ENCODE data around the gene RNF133. TPM values are rescaled to one million over a fixed set of nuclear protein-coding genes. Genes with fewer than 3 reads are reported as not detected.
"Not testable (repeated sequence)": the region's sequence is repeated elsewhere in the genome, so short reads cannot be mapped to it uniquely, and the experiment has no call there.

Gene RNF133
- total RNA-seq, 1 donor, result 0.54 TPM

- DNase-seq (ENCODE audit: low read depth), result no peak
- TF ChIP-seq CTCF (IDR thresholded peaks at IDR 0.05; ENCODE audit: insufficient read depth, low read length), result no peak
- H3K4me3 ChIP-seq (ENCODE audit: low read depth, low read length), result no peak overlapping the region
Measured at GRCh38 chr7:122682815-122683550, 15.9 kb downstream of the RNF133 start.

GRCh38 chr7:122681186-122681585, 17.7 kb downstream of the RNF133 start:
- H3K4me3 ChIP-seq (ENCODE audit: low read depth, low read length); DNase-seq (ENCODE audit: low read depth): not testable (repeated sequence)

- no peak for DNase-seq (ENCODE audit: low read depth)
- TF ChIP-seq CTCF (IDR thresholded peaks at IDR 0.05; ENCODE audit: insufficient read depth, low read length), result no peak
Measured at GRCh38 chr7:122679813-122680212, 19.1 kb downstream of the RNF133 start.

GRCh38 chr7:122679269-122679709, 19.6 kb downstream of the RNF133 start:
- not testable (repeated sequence) for DNase-seq (ENCODE audit: low read depth); H3K4me3 ChIP-seq (ENCODE audit: low read depth, low read length)

More at GRCh38 chr7:122679813-122680212, 19.1 kb downstream of the RNF133 start:
- no peak overlapping the region for H3K4me3 ChIP-seq (ENCODE audit: low read depth, low read length)

- DNase-seq (ENCODE audit: low read depth), result no peak
Measured at GRCh38 chr7:122677149-122677548, 21.8 kb downstream of the RNF133 start.

GRCh38 chr7:122676466-122676865, 22.5 kb downstream of the RNF133 start:
- no peak for DNase-seq (ENCODE audit: low read depth)
- no peak overlapping the region for H3K4me3 ChIP-seq (ENCODE audit: low read depth, low read length)
- TF ChIP-seq CTCF (IDR thresholded peaks at IDR 0.05; ENCODE audit: insufficient read depth, low read length), result no peak

More at GRCh38 chr7:122677149-122677548, 21.8 kb downstream of the RNF133 start:
- H3K4me3 ChIP-seq (ENCODE audit: low read depth, low read length), result no peak overlapping the region
- TF ChIP-seq CTCF (IDR thresholded peaks at IDR 0.05; ENCODE audit: insufficient read depth, low read length), result no peak

GRCh38 chr7:122675621-122676020, 23.3 kb downstream of the RNF133 start:
- no peak for TF ChIP-seq CTCF (IDR thresholded peaks at IDR 0.05; ENCODE audit: insufficient read depth, low read length)
- no peak for DNase-seq (ENCODE audit: low read depth)

GRCh38 chr7:122675011-122675410, 23.9 kb downstream of the RNF133 start:
- no peak for DNase-seq (ENCODE audit: low read depth)
- no peak overlapping the region for H3K4me3 ChIP-seq (ENCODE audit: low read depth, low read length)
- TF ChIP-seq CTCF (IDR thresholded peaks at IDR 0.05; ENCODE audit: insufficient read depth, low read length), result no peak

More at GRCh38 chr7:122675621-122676020, 23.3 kb downstream of the RNF133 start:
- no peak overlapping the region for H3K4me3 ChIP-seq (ENCODE audit: low read depth, low read length)

Data from fibroblast of the aortic adventitia (primary cell).